Neural cell (in vitro differentiated cells): ENCODE data around the gene NR5A1. TPM values are rescaled to one million over a fixed set of nuclear protein-coding genes. Genes with fewer than 3 reads are reported as not detected.

Experiments used
- H2AFZ ChIP-seq: fragments of 200-600, 300-800 bp; sonication (generic), shearing (Covaris generic); 2 replicates; pipeline ENCODE4 v1.6.0; 2014; ENCODE audit warnings: low read depth, mild to moderate bottlenecking, antibody characterized with exemption, low read length, moderate library complexity
- H3F3A ChIP-seq: fragments of 200-600 bp; shearing (Covaris generic); 2 replicates; pipeline ENCODE4 v1.6.1; 2016; ENCODE audit warnings: mild to moderate bottlenecking, moderate library complexity, mixed read lengths, antibody characterized with exemption, low read length; ENCODE audit not compliant: insufficient read depth, poor library complexity, severe bottlenecking
- H3K27ac ChIP-seq: fragments of 200-600, 300-800 bp; sonication (generic), shearing (Covaris generic); 2 replicates; pipeline ENCODE4 v1.5.1; 2014; ENCODE audit warnings: mild to moderate bottlenecking, low read length, moderate library complexity
- H3K27me3 ChIP-seq: fragments of 300-800, 200-600 bp; sonication (generic), shearing (Covaris generic); 2 replicates; pipeline ENCODE4 v1.6.0; 2014; ENCODE audit warnings: mild to moderate bottlenecking, low read depth, low read length, moderate library complexity; ENCODE audit not compliant: insufficient read depth
- H3K36me3 ChIP-seq: fragments of 300-800, 200-600 bp; sonication (generic), shearing (Covaris generic); 2 replicates; pipeline ENCODE4 v1.5.1; 2014; ENCODE audit warnings: mild to moderate bottlenecking, antibody characterized with exemption, low read length, moderate library complexity; ENCODE audit not compliant: insufficient read depth
- H3K4me2 ChIP-seq: fragments of 300-800, 200-600 bp; sonication (generic), shearing (Covaris generic); 2 replicates; pipeline ENCODE4 v1.6.0; 2014; ENCODE audit warnings: mild to moderate bottlenecking, low read length
- H3K4me3 ChIP-seq: fragments of 300-800, 200-600 bp; sonication (generic), shearing (Covaris generic); 2 replicates; pipeline ENCODE4 v1.5.1; 2014; ENCODE audit warnings: mild to moderate bottlenecking, low read length, moderate library complexity
- H3K79me2 ChIP-seq: fragments of 200-600 bp; shearing (Covaris generic); replicated peaks from 2 replicates; pipeline ENCODE4 v1.6.0; 2014; ENCODE audit warnings: mild to moderate bottlenecking, low read length, moderate library complexity; ENCODE audit not compliant: insufficient read depth
- H3K9ac ChIP-seq: fragments of 300-800, 200-600 bp; sonication (generic), shearing (Covaris generic); 2 replicates; pipeline ENCODE4 v1.6.1; 2016; ENCODE audit warnings: mild to moderate bottlenecking, low read length, mixed read lengths
- H3K9me2 ChIP-seq: fragments of 200-600 bp; shearing (Covaris generic); 2 replicates; pipeline ENCODE4 v1.6.1; 2016; ENCODE audit warnings: mild to moderate bottlenecking, low read length, mixed read lengths; ENCODE audit not compliant: insufficient read depth
- H3K9me3 ChIP-seq: fragments of 200-600, 300-800 bp; sonication (generic), shearing (Covaris generic); 2 replicates; pipeline ENCODE4 v1.6.1; 2016; ENCODE audit warnings: mild to moderate bottlenecking, mixed run types, low read length, moderate library complexity, mixed read lengths
- H4K20me1 ChIP-seq: fragments of 200-600 bp; shearing (Covaris generic); 2 replicates; pipeline ENCODE4 v1.6.1; 2016; ENCODE audit warnings: mild to moderate bottlenecking, mixed run types; ENCODE audit not compliant: insufficient read depth
- CTCF ChIP-seq: fragments of 450-650 bp; IDR thresholded peaks from 2 replicates; pipeline ENCODE4 v1.5.1; 2014; ENCODE audit warnings: antibody characterized with exemption, mild to moderate bottlenecking, moderate library complexity; ENCODE audit not compliant: poor library complexity, severe bottlenecking
- EP300 ChIP-seq: fragments of 450-650 bp; conservative IDR thresholded peaks from 2 replicates; pipeline ENCODE4 v1.6.1; 2014; ENCODE audit warnings: antibody characterized with exemption, mild to moderate bottlenecking, moderate library complexity; ENCODE audit not compliant: poor library complexity, severe bottlenecking
- EZH2 ChIP-seq: fragments of 200-600, 300-800 bp; shearing (Covaris generic), sonication (generic); IDR thresholded peaks from 2 replicates; pipeline ENCODE4 v1.6.1; 2014; ENCODE audit warnings: antibody characterized with exemption, low read length, borderline replicate concordance, mild to moderate bottlenecking; ENCODE audit not compliant: insufficient read depth, poor library complexity, severe bottlenecking
- MXI1 ChIP-seq: fragments of 450-650 bp; conservative IDR thresholded peaks from 2 replicates; pipeline ENCODE4 v1.6.1; 2014; ENCODE audit warnings: antibody characterized with exemption, mild to moderate bottlenecking; ENCODE audit not compliant: poor library complexity, severe bottlenecking
- POLR2AphosphoS5 ChIP-seq: IDR thresholded peaks from 2 replicates; pipeline ENCODE4 v1.6.1; 2012
- RAD21 ChIP-seq: fragments of 450-650 bp; conservative IDR thresholded peaks from 2 replicates; pipeline ENCODE4 v1.6.1; 2014; ENCODE audit warnings: antibody characterized with exemption, mild to moderate bottlenecking, moderate library complexity
- REST ChIP-seq: IDR thresholded peaks from 2 replicates; pipeline ENCODE4 v1.6.1; 2012; ENCODE audit warnings: borderline replicate concordance
- SMC3 ChIP-seq: fragments of 450-650 bp; conservative IDR thresholded peaks from 2 replicates; pipeline ENCODE4 v1.6.1; 2014; ENCODE audit warnings: antibody characterized with exemption, mild to moderate bottlenecking, moderate library complexity; ENCODE audit not compliant: poor library complexity
- TAF1 ChIP-seq: IDR thresholded peaks from 2 replicates; pipeline ENCODE4 v1.6.1; 2012; ENCODE audit warnings: low read depth
- polyA plus RNA-seq: library from polyadenylated mRNA; depleted of rRNA; stranded (reverse); fragments of >200 nt; gene quantifications from 2 replicates; pipeline ENCODE4 v1.2.3, GENCODE V29; 2014

NR5A1 gene
- polyA plus RNA-seq, 1 donor from 2014 or later = 0.09 TPM

- no peaks in the 10 kb centered on the region for H3K79me2 ChIP-seq
- TF ChIP-seq CTCF (no peak), EZH2 (no peak), SMC3 (no peak), TAF1 (no peak), POLR2AphosphoS5 (no peak), RAD21 (no peak), EP300 (no peak), REST (no peak), MXI1 (no peak)
- H3K4me3 ChIP-seq = no peak overlapping the region
- H2AFZ ChIP-seq = no peak overlapping the region
- no peaks in the 10 kb centered on the region for H3K9me2 ChIP-seq
- no peaks in the 10 kb centered on the region for H3F3A ChIP-seq
- no peaks in the 10 kb centered on the region for H3K9me3 ChIP-seq
- H3K27ac ChIP-seq = no peak overlapping the region
- H3K4me2 ChIP-seq = no peak overlapping the region
- H3K9ac ChIP-seq = no peak overlapping the region
- H3K27me3 ChIP-seq = peaks cover 51% of the 10 kb centered on the region
- no peaks in the 10 kb centered on the region for H4K20me1 ChIP-seq
- no peaks in the 10 kb centered on the region for H3K36me3 ChIP-seq
Observed at GRCh38 chr9:124500796-124501611, 6.2 kb downstream of the NR5A1 start.

- TF ChIP-seq CTCF (no peak), SMC3 (no peak), EP300 (no peak), TAF1 (no peak), RAD21 (no peak), POLR2AphosphoS5 (no peak), MXI1 (no peak), EZH2 (no peak), REST (no peak)
- Histone ChIP-seq H3K9ac (no peak overlapping the region), H2AFZ (no peak overlapping the region), H3K4me3 (no peak overlapping the region), H3K9me3 (no peaks in the 10 kb centered on the region), H3K27ac (no peak overlapping the region), H3K79me2 (no peaks in the 10 kb centered on the region), H3K36me3 (no peaks in the 10 kb centered on the region), H3K9me2 (no peaks in the 10 kb centered on the region), H3K4me2 (no peak overlapping the region), H3F3A (no peaks in the 10 kb centered on the region), H4K20me1 (no peaks in the 10 kb centered on the region), H3K27me3 (peaks cover 43% of the 10 kb centered on the region)
Observed at GRCh38 chr9:124500028-124500795, 7.0 kb downstream of the NR5A1 start.
